ES-I3 (cell line): ENCODE results near the gene NELL1.
"Not testable (repeated sequence)": the region's sequence is repeated elsewhere in the genome, so short reads cannot be mapped to it uniquely, and the experiment has no call there.

ENCODE experiments used
- H3K36me3 ChIP-seq: 2 replicates; pipeline ENCODE4 v1.6.1; 2013; ENCODE audit warnings: mild to moderate bottlenecking, low read length, control low read depth, moderate library complexity; ENCODE audit not compliant: insufficient read depth
- H3K4me1 ChIP-seq: 2 replicates; pipeline ENCODE4 v1.6.1; 2013; ENCODE audit warnings: mild to moderate bottlenecking, control low read depth, low read length; ENCODE audit not compliant: insufficient read depth
- H3K9ac ChIP-seq: 2 replicates; pipeline ENCODE4 v1.6.1; 2013; ENCODE audit warnings: low read depth, mild to moderate bottlenecking, low read length, moderate library complexity
- H3K9me3 ChIP-seq: 2 replicates; pipeline ENCODE4 v1.6.1; 2013; ENCODE audit warnings: mild to moderate bottlenecking, low read length, moderate library complexity; ENCODE audit not compliant: control insufficient read depth, insufficient read depth

Gene NELL1

DNA sequence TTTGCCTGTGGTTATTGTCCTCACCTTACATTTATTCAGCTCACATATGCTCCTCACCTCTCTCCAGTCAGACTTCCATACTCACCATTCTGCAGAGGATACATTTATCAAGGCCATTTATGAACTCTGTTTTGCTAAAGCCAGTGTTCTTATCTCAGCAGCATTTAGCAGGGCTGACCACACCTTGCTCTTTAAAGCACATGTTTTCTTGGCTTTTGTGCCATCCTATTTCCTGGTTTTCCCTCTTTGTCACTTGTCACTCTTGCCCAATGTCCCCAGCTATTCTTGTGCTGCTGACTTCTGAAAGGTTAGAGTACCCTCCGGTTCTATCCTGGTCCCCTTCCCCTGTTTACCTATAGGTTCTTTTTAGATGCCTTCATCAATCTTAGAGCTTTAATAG is 446.6 kb downstream of the NELL1 start:
- Histone ChIP-seq H3K36me3 (no peaks in the 10 kb centered on the region), H3K9me3 (no peaks in the 10 kb centered on the region), H3K9ac (no peak overlapping the region), H3K4me1 (no peaks in the 10 kb centered on the region)

DNA sequence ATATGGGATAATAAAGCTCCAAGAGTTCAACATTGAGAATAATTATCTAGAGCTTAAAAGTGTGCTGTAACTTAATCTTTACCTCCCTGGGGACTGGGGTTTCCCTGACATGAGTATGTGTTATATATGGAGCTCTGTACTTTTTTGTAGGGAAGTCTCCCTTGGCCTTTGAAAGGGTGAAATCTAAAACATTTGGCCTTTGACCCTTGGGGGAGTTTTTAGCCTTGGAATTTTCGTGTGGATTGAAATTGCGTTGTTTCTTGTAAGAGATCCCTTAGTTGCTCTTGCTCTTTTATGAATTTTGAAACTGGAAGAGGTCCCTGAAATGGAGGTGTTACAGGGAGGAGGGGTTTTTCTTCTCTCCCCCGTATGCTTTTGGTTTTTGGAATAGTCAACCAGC is 450.0 kb downstream of the NELL1 start:
- no peaks in the 10 kb centered on the region for H3K4me1 ChIP-seq
- H3K36me3 ChIP-seq: no peaks in the 10 kb centered on the region
- no peak overlapping the region for H3K9ac ChIP-seq
- no peaks in the 10 kb centered on the region for H3K9me3 ChIP-seq

DNA sequence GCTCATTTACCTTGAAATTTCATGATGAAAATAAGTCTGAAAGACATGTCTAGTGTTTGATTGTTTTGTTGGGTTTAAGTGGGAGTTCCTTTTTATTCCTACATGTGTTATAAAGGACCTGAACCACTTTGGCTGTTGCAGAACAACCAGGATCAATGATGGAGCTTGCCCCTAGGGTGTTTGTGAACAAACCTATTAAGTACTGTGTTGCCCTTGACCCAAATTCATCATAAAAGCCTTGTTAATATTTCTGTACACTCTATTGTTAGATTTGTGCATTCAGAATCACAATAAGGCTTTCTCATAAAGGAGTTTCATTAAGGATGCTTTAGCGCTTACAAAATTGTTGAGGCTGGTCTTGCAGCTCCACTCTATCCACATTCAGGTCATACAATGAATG is 452.6 kb downstream of the NELL1 start:
- Histone ChIP-seq H3K36me3 (no peaks in the 10 kb centered on the region), H3K4me1 (no peaks in the 10 kb centered on the region), H3K9ac (no peak overlapping the region), H3K9me3 (no peaks in the 10 kb centered on the region)

DNA sequence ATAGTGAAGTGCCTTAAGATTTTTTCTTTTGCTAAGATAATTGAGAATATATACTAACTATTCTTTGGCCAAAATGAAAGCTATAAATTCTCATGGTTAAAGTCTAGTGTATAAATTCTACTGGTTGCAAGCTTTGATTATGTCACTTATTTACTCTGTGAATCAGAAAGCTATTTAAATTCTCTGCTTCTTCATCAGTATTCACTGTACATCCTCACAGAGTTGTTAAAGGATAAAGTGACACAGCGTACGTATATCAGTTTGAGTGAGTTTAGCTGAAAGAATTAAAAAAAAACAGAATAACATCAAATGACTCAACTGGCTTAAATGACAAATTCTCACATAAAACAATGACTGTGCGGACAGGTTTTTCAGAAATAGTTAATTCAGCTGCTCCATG is 453.1 kb downstream of the NELL1 start:
- no peak overlapping the region for H3K9ac ChIP-seq
- no peaks in the 10 kb centered on the region for H3K36me3 ChIP-seq
- no peaks in the 10 kb centered on the region for H3K4me1 ChIP-seq
- H3K9me3 ChIP-seq: no peaks in the 10 kb centered on the region

DNA sequence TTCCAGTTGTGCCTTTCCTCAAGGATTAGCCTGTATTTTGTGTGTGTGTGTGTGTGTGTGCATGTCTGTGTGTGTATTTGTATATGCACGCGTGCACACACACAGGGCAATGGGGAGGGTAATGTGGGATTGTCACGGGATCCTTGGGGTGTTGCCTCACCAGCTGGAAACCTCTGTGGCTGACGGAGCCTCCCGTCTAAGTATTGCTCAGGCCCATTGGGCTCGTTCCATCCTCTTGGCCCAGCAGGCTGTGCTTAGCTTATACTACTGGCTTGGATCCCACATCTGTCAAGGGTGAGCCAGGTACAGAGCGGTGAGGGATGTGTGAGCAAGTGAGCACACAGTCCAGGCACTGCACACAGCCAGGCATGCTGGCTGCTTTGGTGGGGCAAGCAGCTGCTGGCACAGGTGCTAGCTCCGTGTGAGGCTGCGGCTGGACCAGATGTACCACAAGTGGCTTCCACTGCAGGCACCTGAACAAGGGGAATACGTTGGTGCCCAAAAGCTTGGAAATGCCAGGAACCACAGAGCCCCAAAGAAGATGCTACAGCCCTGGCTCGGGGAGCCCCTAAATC is 462.8 kb downstream of the NELL1 start:
- no peaks in the 10 kb centered on the region for H3K36me3 ChIP-seq
- no peak overlapping the region for H3K9ac ChIP-seq
- H3K9me3 ChIP-seq: no peaks in the 10 kb centered on the region
- no peaks in the 10 kb centered on the region for H3K4me1 ChIP-seq

DNA sequence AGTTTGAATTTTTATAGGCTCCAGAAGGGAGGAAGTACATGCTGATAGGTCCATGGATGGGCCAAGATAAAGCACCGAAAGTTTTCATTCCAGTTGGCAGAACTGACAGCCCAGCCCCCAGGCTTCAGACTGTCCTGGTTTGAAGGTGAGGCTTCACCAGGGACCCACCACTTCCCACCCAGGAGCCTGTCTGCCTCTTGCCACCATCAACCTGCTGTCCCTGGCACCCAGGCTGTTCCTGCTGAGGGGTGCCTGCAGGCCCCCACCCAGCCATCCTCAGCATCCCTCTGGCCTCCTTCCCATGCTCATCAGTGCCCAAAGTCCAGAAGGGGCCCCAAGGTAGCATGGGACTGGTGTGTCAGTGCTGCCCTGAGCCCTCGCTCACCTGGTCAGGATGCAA is 463.9 kb downstream of the NELL1 start:
- Histone ChIP-seq H3K4me1 (no peaks in the 10 kb centered on the region), H3K9ac (no peak overlapping the region), H3K36me3 (no peaks in the 10 kb centered on the region), H3K9me3 (no peaks in the 10 kb centered on the region)

DNA sequence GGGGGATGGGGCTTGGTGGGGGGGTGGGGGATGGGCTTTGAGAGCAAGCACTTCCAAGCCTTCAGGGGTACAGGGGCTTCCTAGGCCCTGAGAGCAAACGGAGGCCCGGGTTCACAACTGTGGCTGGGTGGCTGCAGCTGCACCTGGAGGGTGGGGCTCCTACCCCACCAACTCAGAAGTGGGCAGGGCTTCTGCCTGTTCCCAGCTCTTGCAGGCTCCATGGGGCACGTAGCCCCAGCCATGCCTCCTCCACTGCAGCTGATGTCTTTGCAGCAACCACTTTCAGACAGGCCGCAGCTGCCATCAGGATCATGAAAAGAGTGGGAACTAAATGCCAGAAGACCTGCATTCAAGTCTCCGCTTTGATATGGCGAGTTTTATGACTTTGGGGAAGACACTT is 464.3 kb downstream of the NELL1 start:
- no peaks in the 10 kb centered on the region for H3K9me3 ChIP-seq
- no peaks in the 10 kb centered on the region for H3K4me1 ChIP-seq
- no peak overlapping the region for H3K9ac ChIP-seq
- no peaks in the 10 kb centered on the region for H3K36me3 ChIP-seq

DNA sequence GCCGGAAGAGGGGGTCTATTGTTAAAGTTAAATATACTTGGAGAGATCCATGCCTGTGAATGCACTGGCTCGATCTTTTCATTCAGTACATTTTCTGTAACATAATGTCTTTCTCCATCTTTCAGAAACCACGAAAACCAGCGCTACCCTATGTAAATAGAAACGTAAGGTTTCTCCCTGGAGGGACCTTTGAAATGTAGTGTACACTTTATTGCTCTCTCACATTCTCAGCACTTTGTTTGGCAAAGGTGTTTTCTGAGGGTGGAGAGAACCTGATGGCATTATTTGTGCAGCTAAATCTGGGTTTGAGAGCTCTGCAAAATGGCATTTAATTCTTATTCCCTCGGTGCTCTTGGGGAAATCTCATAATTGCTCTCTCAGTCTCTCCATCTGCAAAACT is 468.4 kb downstream of the NELL1 start:
- no peaks in the 10 kb centered on the region for H3K9me3 ChIP-seq
- no peaks in the 10 kb centered on the region for H3K4me1 ChIP-seq
- no peak overlapping the region for H3K9ac ChIP-seq
- no peaks in the 10 kb centered on the region for H3K36me3 ChIP-seq

DNA sequence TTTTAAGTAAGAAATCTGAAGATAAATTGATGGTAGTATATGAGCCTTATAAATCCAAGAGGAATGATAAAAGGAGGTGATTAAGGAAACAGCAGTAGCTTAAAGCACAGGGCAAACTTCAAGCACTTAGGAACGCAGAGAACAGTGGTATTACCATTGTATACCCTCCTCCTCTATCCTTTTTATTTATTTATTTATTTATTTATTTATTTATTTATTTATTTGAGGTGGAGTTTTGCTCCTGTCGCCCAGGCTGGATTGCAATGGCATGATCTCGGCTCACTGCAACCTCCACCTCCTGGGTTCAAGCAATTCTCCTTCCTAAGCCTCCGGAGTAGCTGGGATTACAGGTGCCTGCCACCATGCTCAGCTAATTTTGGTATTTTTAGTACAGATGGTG is 472.2 kb downstream of the NELL1 start:
- not testable (repeated sequence) for H3K9me3 ChIP-seq, H3K9ac ChIP-seq, H3K36me3 ChIP-seq
- H3K4me1 ChIP-seq: peaks cover 10% of the 10 kb centered on the region; the same call in 1 of the 2 replicates

DNA sequence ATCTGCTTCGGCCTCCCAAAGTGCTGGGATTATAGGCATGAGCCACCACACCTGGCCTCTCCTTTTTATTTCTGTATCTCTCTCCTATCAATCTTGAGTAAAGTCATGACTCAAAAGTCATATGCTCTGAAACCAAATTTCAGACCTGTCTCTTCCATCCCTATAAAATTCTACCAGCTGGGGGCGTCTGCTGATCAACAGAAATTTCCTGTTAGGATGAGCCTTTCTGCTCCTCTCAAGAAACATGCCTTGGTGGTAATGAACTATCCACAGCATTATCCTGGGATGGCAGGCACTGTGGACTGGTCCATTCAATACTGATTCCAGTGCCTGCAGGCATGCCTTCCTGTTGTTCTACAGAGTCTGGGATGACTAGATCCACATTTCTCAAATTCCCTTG is 472.6 kb downstream of the NELL1 start:
- H3K9ac ChIP-seq: no peak overlapping the region
- no peaks in the 10 kb centered on the region for H3K36me3 ChIP-seq
- no peaks in the 10 kb centered on the region for H3K9me3 ChIP-seq
- peaks cover 10% of the 10 kb centered on the region; the same call in 1 of the 2 replicates for H3K4me1 ChIP-seq

DNA sequence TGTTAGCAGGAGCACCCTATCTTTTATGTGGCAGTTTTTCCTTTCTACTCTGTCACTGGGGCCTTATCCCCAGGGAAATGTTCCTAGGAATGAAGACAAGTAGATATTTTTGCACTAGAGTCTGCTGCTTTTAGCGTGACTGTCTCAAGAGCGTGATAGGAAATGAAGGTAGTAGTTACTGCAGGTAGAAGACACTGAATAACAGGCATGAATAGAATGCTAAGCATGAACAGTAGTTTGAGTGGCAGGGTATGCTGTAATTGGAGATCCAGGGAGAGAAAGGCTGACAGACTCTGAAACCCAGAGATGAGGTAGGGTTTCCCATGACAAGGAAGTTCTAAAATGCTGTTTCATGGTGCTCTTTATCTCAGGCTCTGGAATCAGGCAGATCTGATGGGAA is 475.1 kb downstream of the NELL1 start:
- H3K36me3 ChIP-seq: no peaks in the 10 kb centered on the region
- H3K9ac ChIP-seq: no peak overlapping the region
- no peaks in the 10 kb centered on the region for H3K9me3 ChIP-seq
- peaks cover 10% of the 10 kb centered on the region; the same call in 1 of the 2 replicates for H3K4me1 ChIP-seq

DNA sequence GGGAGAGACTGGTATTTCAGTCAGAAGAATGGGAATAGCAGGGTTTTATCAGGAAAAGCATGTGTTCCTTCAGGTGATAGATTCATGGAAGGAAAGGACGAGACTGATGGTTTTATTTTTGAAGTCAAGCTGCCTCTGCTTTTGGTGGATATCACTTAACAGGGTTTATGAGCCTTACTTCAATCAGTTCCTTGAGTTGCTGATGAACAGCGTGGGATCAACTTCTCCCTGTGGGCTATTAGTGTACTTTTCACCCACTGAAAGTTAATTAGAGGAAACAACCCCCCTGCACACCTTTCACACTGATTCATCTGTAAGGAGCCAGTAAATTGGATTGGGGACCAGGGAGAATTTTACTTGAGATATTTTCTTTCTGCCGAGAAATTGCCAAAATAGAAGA is 479.0 kb downstream of the NELL1 start:
- Histone ChIP-seq H3K9me3 (no peaks in the 10 kb centered on the region), H3K36me3 (no peaks in the 10 kb centered on the region), H3K9ac (no peak overlapping the region), H3K4me1 (peaks cover 10% of the 10 kb centered on the region; the same call in 1 of the 2 replicates)

DNA sequence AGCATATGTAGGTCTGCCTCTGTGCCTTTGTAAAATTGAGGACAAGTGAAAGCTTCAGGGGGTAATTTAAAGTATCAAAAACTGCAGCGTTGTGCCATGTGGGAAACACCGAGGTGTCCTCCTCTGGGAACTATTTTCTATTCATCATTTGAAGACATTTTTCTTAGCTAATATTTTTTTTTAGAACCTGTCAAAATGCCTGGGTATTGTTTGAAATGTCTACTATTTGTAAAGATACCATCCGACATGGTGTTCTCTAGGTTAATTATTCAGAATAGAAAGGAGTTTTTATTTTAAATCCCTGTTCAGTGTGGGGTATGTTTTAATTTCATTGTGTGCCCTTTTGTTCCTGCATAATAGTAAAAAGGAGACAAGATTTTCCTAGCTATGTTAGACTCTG is 490.8 kb downstream of the NELL1 start:
- no peaks in the 10 kb centered on the region for H3K9me3 ChIP-seq

DNA sequence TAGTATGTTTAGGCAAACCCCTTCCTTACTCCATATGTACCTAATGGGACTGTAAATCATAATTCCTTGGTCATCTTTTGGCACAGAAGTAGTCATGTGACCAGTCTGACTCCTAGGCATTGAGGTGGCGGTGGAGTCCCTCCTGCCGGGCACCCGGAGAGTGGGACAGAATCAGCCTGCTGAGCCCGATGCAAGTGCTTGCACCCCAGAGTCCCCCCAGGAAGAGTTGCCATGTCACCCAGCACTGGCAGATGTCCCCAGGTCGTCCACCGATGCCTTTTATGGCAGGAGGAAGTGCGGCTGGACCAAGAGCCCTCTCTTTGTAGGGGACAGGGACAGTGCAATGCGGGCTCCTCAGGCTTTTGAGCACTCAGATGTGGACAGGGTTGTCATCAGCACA is 500.3 kb downstream of the NELL1 start:
- H3K36me3 ChIP-seq: no peaks in the 10 kb centered on the region
- H3K9ac ChIP-seq: no peak overlapping the region
- no peaks in the 10 kb centered on the region; the same call in 1 of the 2 replicates for H3K9me3 ChIP-seq
- no peaks in the 10 kb centered on the region for H3K4me1 ChIP-seq

More for the DNA sequence above, 490.8 kb downstream of the NELL1 start:
- Histone ChIP-seq H3K36me3 (no peaks in the 10 kb centered on the region), H3K4me1 (no peaks in the 10 kb centered on the region), H3K9ac (no peak overlapping the region)

DNA sequence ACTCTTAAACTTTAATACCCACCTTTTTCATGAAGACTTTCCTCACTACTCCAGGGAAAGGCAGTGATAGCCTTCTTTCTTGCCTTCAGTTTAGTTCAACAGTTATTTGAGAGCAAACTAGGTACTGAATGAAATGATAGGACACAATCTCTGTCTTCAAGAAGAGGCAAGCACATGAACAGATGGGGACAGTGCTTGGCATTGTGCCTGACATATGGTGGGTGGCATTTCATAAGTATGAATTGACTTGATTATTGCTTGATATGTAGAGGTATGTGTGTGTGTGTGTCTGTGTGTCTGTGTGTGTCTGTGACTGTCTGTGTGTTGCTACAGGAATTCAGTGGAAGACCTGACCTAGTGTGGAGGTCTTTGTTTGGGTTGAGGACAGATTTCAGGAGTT is 504.1 kb downstream of the NELL1 start:
- Histone ChIP-seq H3K36me3 (no peaks in the 10 kb centered on the region), H3K9ac (no peak overlapping the region), H3K9me3 (no peaks in the 10 kb centered on the region), H3K4me1 (no peaks in the 10 kb centered on the region)

DNA sequence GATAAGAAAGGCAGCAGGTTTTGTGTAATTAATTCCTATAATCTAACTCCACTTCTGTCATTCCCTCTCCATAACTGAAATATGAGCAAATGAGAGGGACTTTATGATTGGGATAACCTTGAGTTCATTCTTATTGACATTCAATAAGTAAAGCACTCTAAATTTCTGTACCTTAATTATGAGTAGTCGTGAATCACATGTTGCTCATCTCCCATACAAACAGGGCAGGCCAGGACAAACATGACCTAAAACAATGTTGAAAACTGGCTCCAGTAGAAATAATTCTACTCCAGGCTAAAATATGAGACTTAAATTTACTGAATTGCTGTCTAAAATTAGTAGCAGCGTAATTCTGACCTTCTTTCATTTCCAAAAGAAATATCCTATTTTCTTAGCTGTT is 505.4 kb downstream of the NELL1 start:
- no peaks in the 10 kb centered on the region for H3K4me1 ChIP-seq
- no peak overlapping the region for H3K9ac ChIP-seq
- no peaks in the 10 kb centered on the region for H3K36me3 ChIP-seq
- no peaks in the 10 kb centered on the region for H3K9me3 ChIP-seq
